Inferior parietal cortex (tissue), 1 donor: ENCODE data around the gene ADARB2.

Experiments
- DNase-seq: peaks from one replicate; pipeline ENCODE4 v3.0.0-alpha.2; 2016; ENCODE audit errors: extremely low spot score

The ADARB2 gene

GRCh38 chr10:1374511-1375345 lies 362.6 kb downstream of the ADARB2 start:
- DNase-seq, result no peak

- no peak for DNase-seq
Observed at GRCh38 chr10:1373287-1373686, 364.0 kb downstream of the ADARB2 start.

GRCh38 chr10:1372212-1372611 lies 365.1 kb downstream of the ADARB2 start:
- DNase-seq, result no peak

- no peak for DNase-seq
Observed at GRCh38 chr10:1370298-1370697, 367.0 kb downstream of the ADARB2 start.

GRCh38 chr10:1369665-1370064 lies 367.7 kb downstream of the ADARB2 start:
- no peak for DNase-seq

GRCh38 chr10:1369197-1369596 lies 368.1 kb downstream of the ADARB2 start:
- DNase-seq, result no peak

- no peak for DNase-seq
Observed at GRCh38 chr10:1368842-1369171, 368.5 kb downstream of the ADARB2 start.

- DNase-seq, result no peak
Observed at GRCh38 chr10:1367938-1368841, 369.1 kb downstream of the ADARB2 start.

- DNase-seq, result no peak
Observed at GRCh38 chr10:1366811-1367425, 370.4 kb downstream of the ADARB2 start.

GRCh38 chr10:1366322-1366691 lies 371.0 kb downstream of the ADARB2 start:
- DNase-seq, result no peak

- DNase-seq, result no peak
Observed at GRCh38 chr10:1365540-1366321, 371.6 kb downstream of the ADARB2 start.

- DNase-seq, result no peak
Observed at GRCh38 chr10:1364151-1364910, 373.0 kb downstream of the ADARB2 start.

- DNase-seq, result no peak
Observed at GRCh38 chr10:1363446-1364121, 373.7 kb downstream of the ADARB2 start.

GRCh38 chr10:1362589-1363445 lies 374.5 kb downstream of the ADARB2 start:
- no peak for DNase-seq

GRCh38 chr10:1361411-1362105 lies 375.8 kb downstream of the ADARB2 start:
- no peak for DNase-seq

- no peak for DNase-seq
Observed at GRCh38 chr10:1360558-1361164, 376.7 kb downstream of the ADARB2 start.

- DNase-seq, result no peak
Observed at GRCh38 chr10:1360011-1360557, 377.2 kb downstream of the ADARB2 start.

- DNase-seq, result no peak
Observed at GRCh38 chr10:1359626-1359955, 377.7 kb downstream of the ADARB2 start.
